HG02943 (cell line): ENCODE results near the gene PRKAG2.
"Not testable (repeated sequence)": the region's sequence is repeated elsewhere in the genome, so short reads cannot be mapped to it uniquely, and the experiment has no call there.

Experiments used
- ATAC-seq: cut with Tn5 transposase; IDR thresholded peaks from one replicate; pipeline ENCODE4 v1.9.1; 2021; ENCODE audit warnings: mild to moderate bottlenecking, low read depth, moderate library complexity; ENCODE audit not compliant: unreplicated experiment

The PRKAG2 gene

GRCh38 chr7:151806952-151807775 is 69.8 kb downstream of the PRKAG2 start:
- ATAC-seq: no peak

DNA sequence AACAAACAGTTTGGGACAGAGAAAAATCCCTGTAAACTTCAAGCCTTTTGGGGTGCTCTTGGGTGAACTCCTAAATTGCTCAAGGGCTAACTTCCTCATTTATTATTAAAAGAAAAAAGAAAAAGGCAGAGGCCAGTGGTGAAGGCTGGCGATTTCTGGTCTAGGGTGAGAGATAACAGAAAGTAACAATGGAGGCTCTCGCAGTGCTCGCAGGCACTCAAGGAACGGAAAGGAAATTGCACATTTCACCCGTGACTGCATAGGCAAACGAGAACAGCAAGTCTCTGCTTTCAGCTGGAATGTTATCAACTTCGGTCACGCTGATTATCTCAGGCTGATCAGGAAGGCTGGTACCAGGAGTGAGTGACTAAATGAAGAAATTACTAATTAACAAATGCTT is 70.7 kb downstream of the PRKAG2 start:
- ATAC-seq: no peak

DNA sequence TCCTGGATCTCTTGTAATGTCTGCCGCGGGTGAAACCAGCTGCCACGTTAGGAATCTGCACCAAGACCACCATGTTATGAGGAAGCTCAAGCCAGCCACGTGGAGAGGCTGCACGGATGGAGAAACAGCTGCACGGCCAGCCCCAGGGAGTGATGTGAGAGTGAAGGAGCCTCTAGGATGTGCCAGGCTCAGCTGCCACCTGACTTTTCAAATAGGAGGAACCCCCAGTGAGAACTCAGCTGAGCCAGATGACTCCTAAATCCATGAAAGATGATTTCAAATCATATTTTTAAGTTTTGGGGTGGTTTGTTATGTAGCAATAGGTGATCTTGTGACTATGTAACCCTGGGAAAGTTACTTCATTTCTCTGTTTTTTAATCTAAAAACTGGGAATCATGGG is 71.7 kb downstream of the PRKAG2 start:
- ATAC-seq: no peak

GRCh38 chr7:151804756-151805155 is 72.2 kb downstream of the PRKAG2 start:
- no peak for ATAC-seq

DNA sequence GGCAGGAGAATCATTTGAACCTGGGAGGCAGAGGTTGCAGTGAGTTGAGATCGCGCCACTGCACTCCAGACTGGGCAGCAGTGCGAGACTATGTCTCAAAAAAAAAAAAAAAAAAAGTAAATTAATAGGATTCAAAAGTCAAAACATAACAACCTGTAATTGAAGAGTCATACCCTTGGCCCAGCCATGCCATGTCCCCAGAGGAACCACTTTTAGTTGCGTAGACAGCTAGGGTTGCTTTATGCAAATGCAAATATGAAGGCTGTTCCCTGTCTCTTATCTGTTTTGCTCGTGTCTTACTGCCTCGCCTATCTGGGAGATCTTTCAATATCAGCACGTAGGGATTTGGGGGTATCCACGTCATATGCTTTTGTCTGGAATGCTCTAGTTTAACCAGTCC is 73.1 kb downstream of the PRKAG2 start:
- no peak for ATAC-seq

- ATAC-seq: no peak
Measured at GRCh38 chr7:151802469-151802846, 74.5 kb downstream of the PRKAG2 start.

DNA sequence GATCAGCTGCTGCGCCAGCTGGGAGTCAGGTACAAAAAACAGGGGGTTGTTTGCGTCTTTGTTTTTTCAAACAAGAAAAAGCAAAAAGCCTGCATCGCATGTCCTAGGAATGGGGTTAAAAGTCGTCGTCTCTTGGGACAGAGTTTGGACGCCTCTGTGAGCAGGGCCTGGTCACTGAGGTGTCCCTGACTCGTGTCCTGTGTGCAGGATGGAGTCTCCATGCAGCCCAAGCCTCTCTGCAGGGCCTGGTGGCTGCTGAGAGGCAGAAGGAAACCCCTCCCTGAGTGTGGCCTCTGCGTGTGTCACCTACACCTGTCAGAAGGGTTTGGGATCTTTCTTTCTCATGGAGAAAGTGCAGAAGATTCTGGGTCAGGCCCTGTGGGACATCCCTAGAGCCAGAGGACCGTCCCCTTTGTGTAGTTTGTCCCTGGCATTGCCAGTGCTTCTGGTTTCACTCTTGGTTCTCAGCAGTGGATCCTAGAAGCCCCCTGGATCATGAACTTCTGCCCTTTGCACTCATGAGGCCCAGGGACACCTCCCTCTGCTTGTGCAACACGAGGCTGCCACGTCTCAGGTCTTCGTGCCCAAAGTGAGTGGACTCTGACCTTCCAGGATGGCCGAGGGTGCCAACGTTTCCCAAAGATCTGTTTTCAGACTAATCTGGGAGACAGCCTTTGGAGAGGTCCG is 75.0 kb downstream of the PRKAG2 start:
- ATAC-seq: no peak

- ATAC-seq: no peak
Measured at GRCh38 chr7:151801291-151801690, 75.6 kb downstream of the PRKAG2 start.

GRCh38 chr7:151800861-151801260 is 76.1 kb downstream of the PRKAG2 start:
- no peak for ATAC-seq

GRCh38 chr7:151800391-151800790 is 76.5 kb downstream of the PRKAG2 start:
- no peak for ATAC-seq

GRCh38 chr7:151799506-151799905 is 77.4 kb downstream of the PRKAG2 start:
- no peak for ATAC-seq

GRCh38 chr7:151798851-151799448 is 78.0 kb downstream of the PRKAG2 start:
- ATAC-seq: no peak

DNA sequence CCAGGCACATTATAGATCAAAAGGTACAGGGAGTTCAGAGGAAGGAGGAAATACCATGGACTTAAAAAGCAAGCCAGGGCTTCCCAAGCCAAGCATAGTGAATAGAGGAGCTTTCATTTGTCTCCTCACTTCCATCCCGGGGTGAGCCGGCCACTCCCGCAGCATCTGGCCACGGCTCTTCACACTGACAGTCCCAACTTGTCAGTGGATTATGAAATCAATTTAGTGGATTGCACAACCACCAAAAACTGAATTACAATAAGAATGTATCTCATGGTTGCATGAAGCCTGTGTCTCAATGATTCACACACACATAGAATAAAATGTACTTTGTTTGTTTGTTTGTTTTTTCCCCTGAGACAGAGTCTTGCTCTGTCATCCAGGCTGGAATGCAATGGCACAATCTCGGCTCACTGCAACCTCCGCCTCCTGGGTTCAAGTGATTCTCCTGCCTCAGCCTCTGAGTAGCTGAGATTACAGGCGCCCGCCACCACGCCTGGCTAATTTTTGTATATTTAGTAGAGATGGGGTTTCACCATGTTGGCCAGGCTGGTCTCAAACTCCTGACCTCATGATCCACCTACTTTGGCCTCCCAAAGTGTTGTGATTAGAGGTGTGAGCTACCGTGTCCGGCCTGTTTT is 79.1 kb downstream of the PRKAG2 start:
- ATAC-seq: not testable (repeated sequence)

DNA sequence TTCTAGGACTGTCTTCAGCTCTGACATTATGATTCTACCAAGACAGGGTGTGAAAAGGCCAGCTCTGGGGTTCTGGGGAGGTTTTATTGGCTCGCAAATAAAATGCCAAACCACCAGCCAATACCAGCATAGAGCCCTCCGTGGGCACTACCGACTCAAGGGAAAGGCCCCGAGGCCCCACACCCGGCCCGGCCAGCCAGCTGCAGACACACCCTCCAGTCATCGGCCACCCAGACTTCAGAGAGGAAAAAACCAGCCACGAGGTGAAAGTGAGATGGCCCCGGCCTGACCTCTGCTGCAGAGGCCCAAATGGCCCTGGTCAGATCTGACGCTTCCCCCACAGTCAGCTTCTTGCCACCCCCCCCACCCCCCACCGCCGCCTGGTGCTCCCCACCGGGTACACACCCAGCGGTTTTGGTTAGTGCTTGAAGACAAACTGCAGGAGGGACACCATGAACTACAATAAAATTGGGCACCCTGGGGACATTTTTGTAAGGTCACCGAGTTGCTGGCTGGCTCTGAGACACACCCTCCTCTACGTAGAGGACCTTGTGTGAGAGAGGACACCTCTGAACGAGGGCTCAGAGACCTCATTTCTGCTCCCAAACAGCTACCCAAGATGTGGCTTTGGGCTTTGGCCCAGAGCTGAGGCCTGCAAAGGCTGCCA is 79.9 kb downstream of the PRKAG2 start:
- ATAC-seq: no peak

DNA sequence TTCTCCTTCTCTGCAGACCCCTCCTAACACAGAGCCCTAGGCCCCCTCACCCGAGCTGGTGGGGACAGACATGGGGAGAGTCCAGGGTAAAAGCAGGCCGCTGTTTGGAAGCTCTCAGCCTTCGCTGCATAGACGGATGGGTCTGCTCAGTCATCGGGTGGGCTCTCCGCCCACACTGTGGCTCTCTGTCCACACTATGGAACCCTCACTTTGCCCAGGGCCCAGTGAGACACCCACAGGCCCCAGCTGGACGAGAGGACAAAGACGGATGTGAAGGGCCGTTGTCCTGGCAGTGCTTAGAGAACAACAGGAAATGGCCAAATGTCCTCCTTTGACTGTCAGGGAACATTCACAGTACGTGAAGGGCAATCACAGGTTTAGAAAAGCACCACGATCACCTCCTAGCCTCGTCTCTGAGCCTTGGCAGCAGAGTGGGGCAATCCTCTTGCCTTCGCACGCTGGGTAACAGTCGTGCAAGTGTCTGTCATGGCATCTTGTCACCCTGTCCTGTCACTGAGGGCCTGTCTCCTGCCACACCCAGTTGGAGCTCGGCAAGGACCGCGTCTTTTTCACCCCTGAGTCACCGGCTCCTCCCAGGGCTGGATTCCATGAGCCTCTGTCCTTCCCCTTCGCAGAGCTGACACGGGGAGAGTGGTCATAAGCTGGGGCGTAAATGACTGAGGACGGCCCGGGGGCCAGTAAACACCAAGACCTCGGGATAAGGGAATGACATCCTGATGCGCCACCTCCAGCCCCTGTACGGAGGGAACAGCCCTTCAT is 80.6 kb downstream of the PRKAG2 start:
- no peak for ATAC-seq

GRCh38 chr7:151795168-151795811 is 81.6 kb downstream of the PRKAG2 start:
- ATAC-seq: no peak

DNA sequence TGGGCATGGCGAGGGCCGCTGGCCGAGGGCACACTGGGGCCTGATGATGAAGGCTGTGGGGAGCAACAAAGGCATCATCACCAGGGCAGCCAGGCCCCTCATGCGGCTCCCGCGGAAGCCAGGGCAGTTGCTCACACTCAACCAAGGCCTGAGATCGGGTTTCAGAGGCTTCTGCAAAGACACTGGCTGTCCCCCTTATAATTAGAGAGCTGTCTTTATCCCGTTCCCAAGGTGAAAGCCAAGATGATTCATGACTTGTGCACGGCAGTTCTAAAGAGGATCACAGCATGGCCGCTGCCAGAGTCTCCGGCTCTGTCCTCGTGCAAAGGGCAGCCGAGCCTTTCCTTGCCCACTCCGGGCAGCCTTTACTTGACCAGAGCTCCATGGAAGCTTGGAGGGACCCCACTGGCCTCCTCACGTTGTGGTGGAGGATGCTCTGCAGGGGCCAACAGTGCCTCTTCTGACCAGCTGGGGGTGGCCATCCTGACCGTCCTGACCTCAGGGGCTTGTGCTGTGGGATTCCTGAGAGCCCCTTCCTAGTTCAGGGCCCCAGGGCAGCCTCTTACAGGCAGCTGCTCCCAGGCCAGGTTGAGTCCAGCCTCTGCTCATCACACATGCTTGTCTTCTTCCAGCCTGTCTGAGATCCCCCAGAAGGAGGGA is 82.3 kb downstream of the PRKAG2 start:
- ATAC-seq: no peak

GRCh38 chr7:151793991-151794507 is 82.9 kb downstream of the PRKAG2 start:
- no peak for ATAC-seq

DNA sequence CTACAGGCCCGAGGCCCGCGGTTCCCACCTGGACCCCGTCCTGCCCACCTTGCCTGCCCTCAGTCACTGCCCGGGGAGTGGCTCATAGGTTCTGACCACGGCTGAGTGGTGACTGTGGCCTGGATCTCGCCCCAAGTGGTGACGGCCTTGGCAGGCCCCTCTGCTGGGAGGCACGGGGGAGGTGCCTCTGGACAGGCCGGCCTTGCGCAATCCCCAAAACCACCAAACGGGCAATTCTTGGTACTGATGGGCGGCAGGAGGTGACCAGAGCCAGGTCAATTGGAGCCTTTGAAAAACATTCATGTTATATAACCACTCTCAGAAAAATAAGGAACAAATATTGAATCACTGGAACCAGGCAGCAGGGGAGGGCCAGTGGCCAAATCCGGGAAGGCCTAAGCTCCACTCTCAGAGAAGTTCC is 83.4 kb downstream of the PRKAG2 start:
- no peak for ATAC-seq
